Hematopoietic multipotent progenitor cell (in vitro differentiated cells): ENCODE measurements around the gene TOM1L2. TPM values are rescaled to one million over a fixed set of nuclear protein-coding genes. Genes with fewer than 3 reads are reported as not detected.
"Not testable (repeated sequence)": the region's sequence is repeated elsewhere in the genome, so short reads cannot be mapped to it uniquely, and the experiment has no call there.

Experiments
- DNase-seq, 3 donors: peaks; one replicate each; pipeline ENCODE4 v3.0.0-alpha.2; 2011 to 2015; ENCODE audit warnings: low read depth in 2 of 3, low spot score in 2 of 3
- total RNA-seq: library from RNA; depleted of rRNA; stranded (reverse); fragments of >200 nt; gene quantifications from one replicate; pipeline ENCODE4 v1.2.3, GENCODE V29; 2012

The TOM1L2 gene
- total RNA-seq, 1 donor = 23.4 TPM

GRCh38 chr17:17971431-17972125, 622 bp downstream of the TOM1L2 start:
- DNase-seq = peak in 1 of 3 donors; percentile 37

GRCh38 chr17:17970699-17971430, 1.3 kb downstream of the TOM1L2 start:
- DNase-seq = no peak

GRCh38 chr17:17966399-17966798, 5.8 kb downstream of the TOM1L2 start:
- no peak for DNase-seq

- no peak for DNase-seq
Measured at GRCh38 chr17:17965152-17965721, 7.0 kb downstream of the TOM1L2 start.

DNA sequence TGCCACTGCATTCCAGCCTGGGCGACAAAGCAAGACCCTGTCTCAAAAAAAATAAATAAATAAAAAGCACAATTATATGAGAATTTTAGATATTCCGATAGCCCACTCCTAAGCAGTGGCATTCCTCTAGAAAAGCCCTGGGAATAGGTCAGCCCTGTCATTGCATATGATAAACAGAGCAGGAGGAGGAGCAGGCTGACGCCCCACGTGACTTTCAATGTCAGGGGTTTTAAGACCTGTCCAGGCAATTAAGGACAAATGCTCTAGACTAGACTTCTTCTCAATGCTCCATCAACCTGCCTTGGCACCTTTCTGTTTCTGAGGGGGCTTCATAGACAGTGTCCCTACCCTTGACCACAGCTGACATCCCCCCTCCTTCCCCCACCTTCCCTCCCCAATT, 7.5 kb downstream of the TOM1L2 start:
- DNase-seq = no peak

- DNase-seq = no peak
Measured at GRCh38 chr17:17963694-17964436, 8.3 kb downstream of the TOM1L2 start.

- no peak for DNase-seq
Measured at GRCh38 chr17:17963066-17963465, 9.1 kb downstream of the TOM1L2 start.

GRCh38 chr17:17960500-17961030, 11.6 kb downstream of the TOM1L2 start:
- no peak for DNase-seq

- DNase-seq = no peak
Measured at GRCh38 chr17:17959520-17960361, 12.5 kb downstream of the TOM1L2 start.

- no peak for DNase-seq
Measured at GRCh38 chr17:17958982-17959381, 13.2 kb downstream of the TOM1L2 start.

GRCh38 chr17:17957584-17957916, 14.7 kb downstream of the TOM1L2 start:
- DNase-seq = no peak

- DNase-seq = not testable (repeated sequence)
Measured at GRCh38 chr17:17955790-17956341, 16.3 kb downstream of the TOM1L2 start.

DNA sequence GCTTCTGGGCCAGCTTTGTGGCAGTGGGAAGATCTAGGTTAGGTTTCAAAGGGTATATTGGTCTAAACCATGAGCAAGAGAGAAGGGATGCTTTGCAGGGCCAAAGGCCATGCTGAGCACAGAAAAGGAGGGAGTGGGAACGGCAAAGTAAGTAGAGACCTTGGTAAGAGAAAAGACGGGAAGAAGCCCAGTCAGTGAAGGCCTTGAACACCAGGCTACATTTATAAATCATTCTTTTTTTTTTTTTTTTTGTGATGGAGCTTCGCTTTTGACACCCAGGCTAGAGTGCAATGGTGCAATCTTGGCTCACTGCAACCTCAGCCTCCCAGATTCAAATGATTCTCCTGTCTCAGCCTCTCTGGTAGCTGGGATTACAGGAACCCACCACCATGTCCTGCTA, 18.1 kb downstream of the TOM1L2 start:
- DNase-seq = no peak

DNA sequence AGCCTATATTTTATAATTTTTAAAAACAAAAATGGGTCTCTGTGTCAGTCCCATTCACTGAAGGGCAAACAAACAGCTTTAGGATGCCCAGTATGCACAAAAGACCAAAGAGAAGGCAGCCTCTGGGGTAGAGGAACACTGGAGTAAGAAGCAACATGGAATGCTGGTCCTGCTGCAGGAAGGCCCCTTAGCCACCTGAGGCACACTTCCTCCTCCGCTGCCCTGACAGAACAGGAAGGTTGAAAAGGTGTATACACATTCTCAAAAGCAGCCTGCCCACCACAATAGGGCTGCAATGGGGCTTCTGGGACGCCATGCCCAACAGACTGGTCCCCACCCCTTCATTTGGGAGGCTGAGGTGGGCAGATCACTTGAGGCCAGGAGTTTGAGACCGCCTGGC, 19.5 kb downstream of the TOM1L2 start:
- no peak for DNase-seq

DNA sequence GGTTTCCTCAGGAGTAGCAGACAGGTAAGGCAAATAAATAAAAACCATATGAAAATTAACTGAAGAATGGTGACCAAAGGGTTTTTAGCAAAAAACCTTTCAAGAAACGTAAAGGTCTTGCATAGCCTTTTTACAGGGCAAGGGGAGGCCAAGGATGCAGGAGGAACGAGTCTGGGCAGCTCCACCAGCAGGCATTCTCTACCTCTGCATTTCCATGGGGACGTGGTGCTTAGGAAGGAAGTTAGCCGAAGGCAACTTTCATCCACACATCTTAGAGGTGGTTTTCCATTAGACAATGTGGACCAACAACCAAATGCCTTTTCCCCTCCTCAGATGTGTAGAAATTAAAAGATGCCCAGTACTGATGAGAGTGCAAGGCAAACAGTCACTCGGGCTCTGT, 20.7 kb downstream of the TOM1L2 start:
- DNase-seq = no peak

DNA sequence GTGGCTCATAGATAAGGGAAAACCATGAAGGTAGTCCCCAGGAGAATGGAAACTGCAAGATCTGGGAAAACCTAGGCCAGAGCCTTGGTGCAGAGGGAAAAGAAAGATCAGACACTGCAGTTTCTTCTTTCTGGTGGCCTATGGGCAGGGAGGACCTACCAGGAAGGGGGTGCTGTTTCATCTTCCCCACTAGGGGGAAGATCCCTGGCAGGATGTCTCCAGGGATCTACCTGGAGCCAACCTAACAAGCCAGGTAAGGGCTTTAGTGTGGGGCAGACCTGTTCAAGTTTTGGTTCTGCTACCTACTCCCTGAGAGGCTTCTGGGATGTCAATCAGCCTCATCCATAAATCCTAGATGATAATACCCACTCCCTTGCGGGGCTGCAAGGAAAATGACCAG, 21.4 kb downstream of the TOM1L2 start:
- no peak for DNase-seq

DNA sequence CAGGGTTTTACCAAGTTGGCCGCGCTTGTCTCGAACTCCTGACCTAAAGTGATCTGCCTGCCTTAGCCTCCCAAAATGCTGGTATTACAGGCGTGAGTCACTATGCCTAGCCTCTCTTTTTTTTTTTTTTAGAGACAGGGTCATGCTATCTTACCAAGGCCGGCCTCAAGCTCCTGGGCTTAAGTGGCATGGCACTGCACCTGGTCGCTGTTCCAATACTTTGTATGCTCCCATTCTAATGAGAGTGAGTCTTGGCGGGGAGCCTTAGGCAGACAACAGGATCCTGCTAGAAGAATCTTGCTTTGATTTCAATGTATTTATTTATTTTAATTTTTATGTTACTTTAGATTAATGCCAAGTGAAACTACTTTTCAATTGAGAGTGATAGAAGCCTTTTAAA, 21.9 kb downstream of the TOM1L2 start:
- no peak for DNase-seq

DNA sequence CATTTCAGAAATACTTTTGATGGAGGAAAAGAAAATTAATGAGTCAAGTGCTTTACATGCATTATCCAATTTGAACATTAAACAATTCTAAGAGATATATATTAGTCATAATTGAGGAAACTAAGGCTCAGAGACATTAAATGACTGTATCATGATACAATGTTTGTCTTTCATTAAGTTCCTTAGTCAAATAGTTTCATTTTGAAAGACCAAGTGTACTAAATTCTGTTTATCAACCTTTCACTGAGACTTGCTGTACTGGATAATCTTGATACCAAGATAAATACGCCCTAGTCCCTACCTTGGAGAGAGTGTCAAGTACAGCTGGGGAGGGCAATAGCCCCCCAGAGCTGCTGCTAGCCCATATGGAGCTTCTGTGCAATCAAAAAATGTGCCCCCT, 24.2 kb downstream of the TOM1L2 start:
- no peak for DNase-seq

GRCh38 chr17:17947309-17947708, 24.9 kb downstream of the TOM1L2 start:
- no peak for DNase-seq

DNA sequence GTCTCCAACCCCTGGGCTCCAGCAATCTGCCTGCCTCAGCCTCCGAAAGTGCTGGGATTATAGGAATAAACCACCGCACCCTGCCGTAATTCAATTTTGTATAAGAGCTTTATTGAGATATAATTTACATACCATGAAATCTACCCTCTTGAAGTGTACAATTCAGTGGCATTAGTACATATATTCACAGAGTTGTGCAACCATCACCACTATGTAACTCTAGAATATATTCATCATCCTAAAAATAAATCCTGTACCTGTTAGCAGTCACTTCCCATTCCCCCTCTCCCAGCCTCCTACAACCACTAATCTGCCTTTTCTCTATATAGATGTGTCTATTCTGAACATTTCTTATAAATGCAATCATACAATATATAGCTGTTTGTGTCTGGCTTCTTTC, 26.1 kb downstream of the TOM1L2 start:
- DNase-seq = no peak
